ENCODE results near the gene NUP210.
"Not testable (repeated sequence)": the region's sequence is repeated elsewhere in the genome, so short reads cannot be mapped to it uniquely, and the experiment has no call there.

The NUP210 gene

DNA sequence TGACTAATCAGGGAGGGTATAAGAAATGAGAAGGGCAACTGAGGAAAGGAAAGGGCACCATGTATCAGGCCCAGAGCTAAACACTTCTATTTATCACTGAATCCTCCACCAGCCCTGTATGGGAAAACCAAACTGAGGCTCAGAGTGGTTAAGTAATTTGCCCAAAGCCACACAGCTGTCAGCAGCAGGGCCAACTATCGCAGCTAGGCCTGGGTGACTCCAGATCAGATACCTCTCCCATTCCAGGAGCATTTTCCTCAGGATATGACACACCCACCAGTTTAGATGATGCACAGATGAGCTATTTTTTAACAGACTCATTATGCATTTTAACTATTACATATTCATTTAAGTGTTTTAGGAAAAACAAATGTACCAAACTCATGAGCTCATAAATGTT, 14.5 kb downstream of the NUP210 start:
- peak; percentile 7 for DNase-seq

DNA sequence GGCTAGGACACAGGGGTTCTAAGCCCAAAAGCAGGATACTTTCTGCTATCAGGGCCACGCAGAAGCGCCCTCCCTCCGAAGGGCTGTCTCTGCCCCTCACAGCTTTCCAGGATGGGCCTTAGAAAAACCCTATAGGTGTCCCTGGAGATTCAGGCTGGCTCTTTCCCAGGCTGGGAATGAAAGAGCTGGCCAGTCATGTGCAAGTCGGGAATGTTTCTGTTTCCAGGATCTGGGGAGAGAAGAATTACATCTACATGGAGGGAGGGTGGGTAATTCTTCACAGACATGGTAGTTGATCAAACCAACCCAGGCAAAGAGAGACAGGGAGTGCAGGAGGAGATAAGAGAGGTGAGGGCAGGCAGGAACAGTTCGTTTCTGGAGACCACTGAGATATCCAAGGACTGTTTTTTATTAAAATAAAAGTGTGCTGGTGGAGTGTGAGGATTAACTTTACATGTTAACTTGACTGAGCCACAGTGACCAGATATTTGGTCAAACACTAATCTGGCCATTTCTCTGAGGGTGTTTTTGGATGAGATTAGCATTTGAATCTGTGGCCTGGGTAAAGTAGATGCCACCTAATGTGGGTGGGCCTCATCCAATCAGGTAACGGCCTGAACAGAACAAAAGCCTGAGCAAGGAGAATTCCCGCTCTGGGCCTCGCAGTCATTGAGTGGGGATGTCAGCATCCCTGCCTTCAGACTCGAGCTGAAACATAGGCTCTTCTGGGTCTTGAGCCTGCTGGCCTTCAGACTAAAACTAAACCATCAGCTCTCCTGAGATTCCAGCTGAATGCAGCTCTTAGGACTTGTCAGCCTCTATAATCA, 15.3 kb downstream of the NUP210 start:
- DNase-seq = no peak

DNA sequence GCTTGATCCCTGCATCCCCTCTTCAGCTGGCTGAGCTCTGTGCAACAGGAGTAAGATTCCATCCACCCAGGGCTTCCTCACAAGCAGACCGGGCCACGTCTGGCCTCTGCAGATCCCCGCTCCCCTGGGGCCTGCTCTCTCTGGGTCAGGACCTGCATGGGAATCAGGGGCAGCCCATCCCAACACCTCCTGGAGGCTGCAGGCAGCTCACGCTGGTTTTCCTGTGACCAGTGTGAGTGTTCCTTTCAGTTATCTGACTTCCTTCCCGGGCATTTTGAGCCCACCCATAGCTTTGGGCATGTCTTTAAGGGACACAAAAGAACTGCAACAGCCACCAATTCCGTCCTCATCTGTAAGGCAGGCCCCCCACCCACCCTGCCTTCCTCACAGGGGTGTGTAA, 16.3 kb downstream of the NUP210 start:
- DNase-seq = no peak

DNA sequence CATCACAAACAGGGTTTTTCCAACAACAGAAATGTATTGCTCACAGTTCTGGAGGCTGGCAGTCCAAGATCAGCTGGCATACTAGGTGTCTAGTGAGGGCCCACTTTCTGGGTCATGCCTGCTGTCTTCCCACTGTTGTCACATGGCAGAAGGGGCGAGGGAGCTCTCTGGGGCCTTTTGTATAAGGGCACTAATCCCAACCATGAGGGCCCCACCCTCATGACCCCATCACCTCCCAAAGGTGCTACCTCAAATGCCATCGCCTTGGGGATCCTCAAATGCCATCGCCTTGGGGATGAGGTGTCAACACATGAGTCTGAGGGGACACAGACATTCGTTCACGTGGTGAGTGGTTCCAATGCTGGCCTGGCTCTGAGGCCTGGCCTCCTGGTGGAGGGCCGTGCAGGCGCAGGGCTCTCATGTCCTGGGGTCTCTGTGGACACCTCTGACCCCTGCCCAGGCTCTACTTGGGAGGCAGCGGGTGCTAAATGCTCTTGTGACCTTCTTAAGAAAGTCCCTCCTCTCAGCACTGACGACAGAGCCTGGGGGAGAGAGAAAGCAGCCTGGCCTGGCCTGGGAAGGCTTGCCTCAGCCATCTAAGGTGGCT, 16.8 kb downstream of the NUP210 start:
- no peak for DNase-seq

DNA sequence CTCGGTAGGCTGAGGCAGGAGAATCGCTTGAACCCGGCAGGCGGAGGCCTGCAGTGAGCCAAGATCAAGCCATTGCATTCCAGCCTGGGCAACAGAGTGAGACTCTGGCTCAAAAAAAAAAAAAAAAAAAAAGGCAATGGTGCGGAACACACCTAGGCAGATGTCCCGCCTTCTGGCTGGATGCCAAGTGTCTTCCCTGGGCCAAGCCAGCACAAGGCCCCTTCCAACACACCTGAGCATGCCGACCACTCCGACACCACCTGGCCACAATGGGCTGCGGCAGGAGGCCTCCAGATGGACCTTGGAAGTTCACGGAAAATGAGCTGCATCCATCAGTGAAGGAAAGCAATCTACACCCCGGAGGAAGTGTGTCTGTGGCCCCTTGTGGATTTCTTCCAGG, 19.0 kb downstream of the NUP210 start:
- no peak for DNase-seq

DNA sequence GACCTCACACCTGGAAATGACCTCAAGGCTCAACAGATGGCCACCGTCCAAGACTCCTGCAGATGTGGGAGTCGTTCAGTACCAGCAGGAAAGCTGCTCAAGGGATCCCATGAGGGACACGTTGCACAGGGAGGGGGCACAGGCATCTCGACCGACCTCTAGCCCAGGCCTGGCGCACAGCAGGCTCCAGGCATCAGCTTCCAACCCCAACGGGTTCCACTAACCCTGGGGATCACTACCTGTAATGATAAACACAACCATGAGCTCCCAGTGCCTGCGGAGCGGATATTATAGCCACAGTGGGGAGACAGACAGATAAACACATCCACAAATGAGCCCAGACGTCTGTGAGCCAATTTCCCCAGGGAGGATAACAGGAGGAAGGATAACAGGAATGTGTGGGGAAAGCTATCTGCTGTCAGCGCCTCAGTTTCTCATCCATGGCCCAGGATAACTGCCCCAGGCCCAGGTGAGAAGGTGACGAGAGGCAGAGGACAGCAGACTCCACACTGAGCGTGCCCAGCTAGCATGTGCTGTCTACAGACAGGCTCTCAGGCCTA, 19.9 kb downstream of the NUP210 start:
- no peak for DNase-seq

DNA sequence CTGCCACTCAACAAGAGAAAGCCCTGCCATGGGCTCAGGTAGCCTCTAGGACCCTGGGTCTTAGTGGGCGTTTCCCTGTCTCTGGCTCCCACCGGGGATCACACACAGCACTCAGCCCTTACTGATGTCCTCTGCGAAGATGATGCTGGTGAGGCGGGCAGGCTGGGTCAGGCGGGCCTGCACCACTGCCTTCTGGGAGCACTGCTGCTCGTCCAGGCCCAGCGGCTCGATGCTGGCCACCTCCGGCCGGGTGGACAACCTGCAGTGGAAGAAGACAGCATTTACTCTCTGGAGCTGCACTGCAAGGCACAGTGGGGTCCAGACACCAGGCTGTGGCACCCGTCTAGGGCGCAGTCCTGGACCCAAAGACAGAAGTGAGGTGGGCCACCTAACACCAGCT, 20.5 kb downstream of the NUP210 start:
- no peak for DNase-seq

DNA sequence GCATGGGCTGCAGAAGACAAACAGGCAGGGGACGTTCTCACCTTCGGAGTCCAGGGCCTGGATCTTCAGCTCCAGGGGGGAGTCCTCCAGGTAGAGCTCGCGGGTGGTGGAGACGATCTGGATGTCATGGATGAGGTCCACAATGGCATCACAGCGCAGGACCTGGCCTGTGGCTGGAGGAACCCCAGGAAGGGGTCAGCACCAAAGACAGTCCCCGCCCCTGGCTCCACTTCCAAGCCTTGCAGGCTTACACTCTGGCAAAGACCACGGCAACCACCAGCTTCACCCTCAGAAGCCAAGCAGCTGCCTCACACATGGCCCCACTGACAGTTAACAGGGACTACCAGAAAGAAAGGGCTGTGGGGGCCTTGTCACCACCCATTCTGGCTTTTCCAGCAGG, 22.8 kb downstream of the NUP210 start:
- no peak for DNase-seq

DNA sequence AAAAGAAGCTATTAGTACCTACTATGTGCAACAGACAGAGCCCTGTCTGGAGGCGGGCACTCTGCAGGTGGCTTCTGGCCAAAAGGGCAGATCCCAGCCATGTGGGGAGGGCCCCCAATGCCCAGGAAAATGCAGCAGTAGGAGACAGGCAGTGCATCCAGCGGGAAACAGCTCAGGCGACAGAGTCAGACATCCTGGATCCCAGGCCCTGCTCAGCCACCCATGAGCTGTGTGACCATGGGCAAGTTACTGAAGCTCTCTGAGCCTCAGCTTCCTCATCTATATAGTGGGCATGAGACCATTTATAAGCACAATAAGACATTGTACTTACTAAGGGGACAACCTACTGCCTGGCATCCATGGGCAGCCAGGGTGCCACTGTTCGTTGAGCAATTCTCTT, 25.8 kb downstream of the NUP210 start:
- no peak for DNase-seq

DNA sequence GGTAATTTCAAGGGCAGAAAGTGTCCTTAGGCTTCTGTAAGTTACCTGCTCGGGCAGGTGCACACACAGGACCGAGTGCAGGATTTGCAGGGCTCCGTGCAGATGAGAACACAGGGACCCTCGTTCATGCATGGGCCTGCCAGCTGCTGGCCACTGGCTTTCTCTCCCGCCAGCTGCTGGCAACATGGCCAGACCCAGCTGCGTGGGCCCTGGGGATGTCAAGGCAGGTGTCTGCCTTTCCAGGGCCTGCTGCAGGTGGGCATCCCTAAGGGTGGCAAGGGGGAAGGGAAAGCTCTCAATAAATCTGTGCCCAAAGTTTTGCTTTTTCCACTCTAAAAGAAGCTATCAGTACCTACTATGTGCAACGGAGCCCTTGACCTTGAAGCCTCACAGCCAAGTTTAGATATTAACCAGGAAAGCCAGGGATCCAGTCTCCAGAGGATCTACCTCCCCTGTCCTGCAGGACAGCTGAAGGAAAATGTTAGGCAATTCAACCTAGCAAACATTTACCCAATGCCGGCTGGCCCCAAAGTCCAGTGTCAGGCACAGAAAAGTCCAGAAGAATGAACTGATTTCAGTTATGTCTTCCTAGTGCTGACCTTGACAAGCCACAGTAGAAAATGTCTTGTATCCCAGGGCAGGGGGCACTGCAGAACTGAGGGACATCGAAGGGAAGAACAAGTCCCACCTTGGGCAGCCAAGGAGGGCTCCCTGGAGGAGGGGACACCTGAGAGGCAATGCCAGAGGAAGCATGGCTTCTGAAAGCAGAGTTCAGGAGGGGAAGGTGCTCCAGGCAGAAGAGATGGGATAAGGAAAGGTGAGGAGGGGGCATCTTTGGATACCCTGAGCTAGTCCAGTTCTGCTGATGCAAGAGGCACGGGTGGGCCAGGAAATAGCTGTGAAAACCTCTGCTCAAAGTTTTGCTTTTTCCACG, 26.4 kb downstream of the NUP210 start:
- no peak for DNase-seq

DNA sequence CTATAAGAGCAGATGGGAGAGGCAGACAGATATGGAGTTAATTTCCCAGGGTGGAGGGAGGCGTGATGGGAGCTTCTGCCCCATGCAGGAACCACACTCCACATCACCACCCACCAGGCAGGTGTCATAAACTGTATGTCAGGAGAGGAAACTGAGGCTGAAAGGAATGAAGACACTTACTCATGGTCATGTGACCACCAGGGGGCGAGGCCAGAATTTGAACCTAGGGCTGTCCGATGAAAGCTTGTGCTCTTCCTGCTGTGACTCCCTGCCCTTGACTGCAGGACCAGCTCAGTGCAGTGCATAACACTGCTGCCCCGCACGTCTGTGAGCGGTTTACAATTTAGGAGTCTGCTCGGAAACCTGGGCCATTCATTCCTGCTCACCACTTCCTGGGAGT, 28.8 kb downstream of the NUP210 start:
- no peak for DNase-seq

DNA sequence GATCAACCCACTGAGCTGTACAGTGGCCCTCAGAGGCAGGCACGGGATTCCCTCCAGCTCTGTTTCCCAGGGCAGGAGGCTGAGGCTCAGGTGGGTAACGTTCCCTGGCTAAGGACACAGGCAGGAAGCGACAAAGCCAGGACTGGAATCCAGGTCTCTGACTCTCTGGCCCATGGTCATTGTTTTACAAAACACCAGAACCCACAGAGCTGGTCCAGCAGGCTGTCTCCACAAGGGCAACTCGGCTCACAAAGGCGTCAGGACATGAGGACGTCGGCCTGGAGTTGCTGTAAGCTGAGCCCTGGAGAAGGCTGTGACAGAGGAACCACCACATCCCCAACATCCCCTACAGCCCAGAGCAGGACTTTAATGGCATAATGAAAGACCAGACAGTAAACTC, 30.7 kb downstream of the NUP210 start:
- DNase-seq = no peak

DNA sequence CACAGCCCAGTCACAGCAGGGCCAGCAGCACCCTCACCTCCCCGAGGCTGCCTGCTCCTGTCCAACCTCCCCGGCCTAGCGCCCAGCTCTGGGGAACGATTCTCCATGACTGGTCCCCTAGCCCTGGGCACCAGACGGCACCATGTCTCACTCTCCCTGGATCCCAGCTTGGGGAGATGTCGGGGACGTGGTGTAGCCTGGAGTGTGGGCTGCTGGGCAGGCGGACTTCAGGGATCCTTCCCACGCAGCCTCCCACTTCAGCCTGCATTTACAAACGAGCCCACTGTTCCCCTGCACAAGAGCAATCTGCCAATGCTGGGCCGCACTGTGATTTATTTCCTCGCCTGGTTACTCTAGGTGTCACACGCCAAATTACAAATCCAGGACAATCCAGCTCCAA, 31.3 kb downstream of the NUP210 start:
- no peak for DNase-seq

DNA sequence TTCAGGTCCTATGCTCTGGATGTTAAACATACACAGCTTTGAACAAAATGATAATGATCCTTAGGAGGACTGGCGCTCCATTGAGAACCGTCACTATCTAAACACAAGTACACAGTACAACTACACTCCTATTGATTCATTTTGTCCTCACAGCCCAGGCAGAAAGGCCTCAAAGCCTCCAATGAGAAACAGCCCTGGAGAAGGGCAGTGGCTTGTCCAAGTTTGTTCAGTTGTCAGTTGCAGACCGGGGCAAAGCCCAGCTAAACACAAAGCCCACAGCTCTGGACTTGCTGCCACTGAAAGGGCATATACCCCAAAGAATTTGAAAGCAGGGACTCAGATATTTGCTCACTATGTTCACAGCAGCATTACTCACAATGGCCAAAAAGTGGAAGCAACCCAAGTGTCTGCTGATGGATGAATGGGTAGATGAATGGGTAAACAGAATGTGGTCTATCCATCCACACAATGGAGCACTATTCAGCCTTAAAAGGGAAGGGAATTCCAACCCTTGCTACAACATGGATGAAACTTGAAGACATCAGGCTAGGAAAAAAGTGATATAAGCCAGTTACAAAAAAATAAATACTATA, 34.7 kb downstream of the NUP210 start:
- DNase-seq = peak; percentile 5

DNA sequence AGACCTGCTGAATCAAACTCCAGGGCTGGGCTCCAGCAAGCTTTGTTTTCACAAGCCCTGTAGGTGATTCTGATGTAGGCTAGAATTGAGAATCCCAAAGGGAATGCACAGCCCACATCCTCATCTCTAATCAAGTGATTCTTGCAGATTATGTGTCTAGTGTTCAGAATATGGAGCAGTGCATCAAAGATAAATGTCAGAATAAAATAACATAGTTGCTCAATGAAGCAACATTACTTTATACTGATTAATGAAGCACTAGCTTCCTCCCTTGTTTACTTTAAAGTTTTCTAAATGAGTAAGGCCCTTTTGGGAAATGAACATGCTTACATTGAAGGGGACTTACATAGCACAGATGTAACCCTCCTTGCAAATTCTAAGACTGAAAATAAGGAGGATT, 39.2 kb downstream of the NUP210 start:
- DNase-seq = no peak

DNA sequence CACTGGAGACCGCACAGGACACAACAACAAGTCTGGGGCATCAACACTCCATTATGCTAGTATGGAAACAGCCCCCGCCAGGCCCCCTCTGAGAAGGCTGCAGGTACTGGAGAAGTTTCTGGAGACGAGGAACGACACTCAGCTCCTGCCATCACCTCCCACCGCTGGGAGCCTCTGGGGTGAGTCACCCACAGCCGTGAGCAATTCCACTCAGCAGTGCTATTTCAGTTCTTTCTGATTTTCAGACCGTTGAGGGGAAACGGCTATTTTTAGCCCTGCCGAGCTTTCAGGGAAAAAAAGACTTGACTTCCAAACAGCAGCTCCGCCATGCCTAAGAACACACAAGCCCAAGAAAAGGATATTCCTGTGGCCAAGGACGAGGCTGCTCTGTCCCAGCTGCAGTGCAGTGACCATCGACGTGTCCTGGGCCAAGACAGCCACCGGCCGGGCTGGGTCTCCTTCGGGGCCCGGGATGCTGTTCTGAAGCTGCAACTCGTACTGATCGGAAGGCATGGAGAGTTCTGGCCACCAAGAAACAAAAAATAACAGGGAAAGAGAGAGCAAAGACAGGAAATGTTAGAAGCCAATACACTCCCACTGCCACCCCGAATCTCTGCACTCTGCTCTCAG, 40.8 kb downstream of the NUP210 start:
- DNase-seq = peak; percentile 83

DNA sequence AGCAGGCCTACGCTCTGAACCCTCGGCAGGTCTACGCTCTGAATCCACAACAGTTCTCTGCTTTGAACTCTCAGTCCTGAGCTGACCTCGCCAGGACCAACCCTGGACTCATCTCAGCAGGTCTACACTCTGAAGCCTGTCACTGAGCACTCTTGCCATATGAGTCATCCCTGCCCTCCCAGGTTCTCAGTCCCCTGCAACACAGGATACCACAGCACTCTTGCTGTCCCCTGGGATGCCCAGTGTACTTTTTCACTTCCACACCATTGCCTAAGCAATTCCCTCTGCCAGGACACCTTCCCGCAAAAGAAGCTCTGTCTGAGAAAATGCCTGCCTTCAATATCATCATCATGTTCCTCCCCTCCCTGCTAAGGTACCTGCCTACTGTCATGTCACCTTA, 42.0 kb downstream of the NUP210 start:
- peak; percentile 38 for DNase-seq

DNA sequence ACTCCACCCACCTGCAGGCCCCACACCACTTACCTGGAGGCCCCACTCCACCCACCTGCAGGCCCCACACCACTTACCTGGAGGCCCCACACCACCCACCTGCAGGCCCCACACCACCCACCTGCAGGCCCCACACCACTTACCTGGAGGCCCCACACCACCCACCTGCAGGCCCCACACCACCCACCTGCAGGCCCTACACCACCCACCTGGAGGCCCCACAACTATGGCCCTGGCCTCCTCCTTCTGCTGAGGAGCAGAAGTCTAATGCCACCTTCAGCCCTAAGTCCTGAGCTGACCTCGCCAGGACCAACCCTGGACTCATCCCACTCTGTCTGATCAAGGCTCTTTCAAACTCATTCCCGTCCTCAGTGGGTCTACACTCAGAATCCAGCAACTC, 42.4 kb downstream of the NUP210 start:
- DNase-seq = not testable (repeated sequence)

DNA sequence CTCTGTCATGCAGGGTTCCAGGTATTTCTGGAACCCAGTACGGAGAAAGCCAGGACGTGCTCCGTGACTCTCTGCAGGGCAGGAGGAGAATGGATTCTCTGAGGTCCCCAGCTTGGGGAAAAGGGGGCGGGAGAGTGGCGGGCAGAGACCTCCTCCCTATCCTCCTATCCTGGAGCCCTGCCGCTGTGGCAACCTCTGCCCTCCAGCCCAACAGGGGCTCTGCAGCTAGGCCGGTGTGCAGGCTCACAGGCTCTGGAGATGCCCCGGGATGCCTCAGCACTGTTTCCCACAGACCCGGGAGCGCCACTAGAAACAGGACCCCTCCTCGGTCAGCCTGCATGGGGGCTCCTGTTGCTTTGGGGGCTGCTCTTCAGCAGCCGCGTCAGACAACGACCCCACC, 43.1 kb downstream of the NUP210 start:
- no peak for DNase-seq

DNA sequence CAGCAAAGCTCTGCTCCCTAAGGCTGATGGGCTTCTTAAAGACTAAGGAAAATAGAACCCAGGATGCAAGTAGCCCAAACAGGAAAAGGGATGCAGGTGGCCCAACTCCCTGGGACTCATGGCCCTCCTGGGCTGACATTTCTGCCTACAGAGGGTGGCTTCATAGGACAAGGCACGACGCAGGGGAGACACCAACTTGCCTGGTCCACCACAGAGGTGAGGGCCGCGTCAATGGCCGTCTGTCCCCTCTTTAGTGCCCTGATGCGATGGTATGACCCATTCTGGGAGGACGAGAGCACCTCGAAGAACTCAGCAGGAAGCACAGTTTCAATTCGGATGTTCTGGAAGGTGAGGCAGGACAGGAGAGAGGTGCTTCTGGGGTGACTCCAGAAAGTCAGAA, 44.0 kb downstream of the NUP210 start:
- DNase-seq = no peak

DNA sequence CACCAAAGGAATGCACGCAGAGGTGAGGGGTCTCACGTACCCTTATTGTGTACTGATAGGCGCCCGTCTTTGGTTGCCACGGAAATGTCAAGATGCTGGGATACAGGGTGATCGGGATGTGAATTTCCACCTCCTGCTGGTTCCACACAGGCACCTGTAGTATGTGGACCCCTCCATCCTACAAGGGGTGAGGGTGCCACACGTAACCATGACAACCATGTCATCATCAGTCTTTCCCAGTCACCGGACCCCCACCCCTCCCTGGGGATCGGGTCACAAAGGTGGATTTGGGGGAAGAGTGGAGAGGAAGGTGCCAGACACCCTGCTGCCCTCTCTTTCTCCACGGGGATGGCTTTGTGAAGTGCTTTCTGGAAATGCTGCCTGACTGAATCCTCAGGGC, 44.7 kb downstream of the NUP210 start:
- no peak for DNase-seq

DNA sequence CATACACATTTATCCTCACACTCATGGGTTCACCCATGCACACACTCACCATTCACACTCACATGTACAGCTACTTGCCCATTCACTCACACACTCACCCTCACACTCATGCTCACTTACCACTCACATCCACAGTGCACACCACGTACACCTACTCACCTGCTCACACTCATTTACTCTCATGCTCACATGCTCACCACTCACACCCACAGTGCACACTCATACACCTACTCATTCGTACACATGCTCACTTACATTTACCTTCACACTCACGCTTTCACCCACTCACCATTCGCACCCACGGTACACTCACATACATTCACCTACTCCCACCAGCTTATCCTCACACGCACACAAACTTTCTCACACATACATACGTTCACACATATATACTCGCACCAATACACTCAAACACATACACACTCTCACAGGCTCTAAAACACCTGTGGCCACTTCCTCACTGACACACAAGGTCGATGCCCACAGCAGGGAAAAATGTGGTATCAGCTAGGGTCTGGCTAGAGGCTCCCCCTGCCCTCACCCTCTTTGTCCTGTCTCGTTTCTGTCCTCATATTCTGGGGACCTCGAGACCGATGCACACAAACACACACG, 46.0 kb downstream of the NUP210 start:
- no peak for DNase-seq

Data from fibroblast of skin of right biceps (primary cell).